GM19099 (cell line): ENCODE measurements around the gene FURIN.

Experiments used
- POLR2A ChIP-seq: IDR thresholded peaks from 3 replicates; pipeline ENCODE4 v1.6.1; 2011; ENCODE audit warnings: low read depth; ENCODE audit not compliant: insufficient read length; ENCODE audit errors: extremely low read depth

FURIN gene

DNA sequence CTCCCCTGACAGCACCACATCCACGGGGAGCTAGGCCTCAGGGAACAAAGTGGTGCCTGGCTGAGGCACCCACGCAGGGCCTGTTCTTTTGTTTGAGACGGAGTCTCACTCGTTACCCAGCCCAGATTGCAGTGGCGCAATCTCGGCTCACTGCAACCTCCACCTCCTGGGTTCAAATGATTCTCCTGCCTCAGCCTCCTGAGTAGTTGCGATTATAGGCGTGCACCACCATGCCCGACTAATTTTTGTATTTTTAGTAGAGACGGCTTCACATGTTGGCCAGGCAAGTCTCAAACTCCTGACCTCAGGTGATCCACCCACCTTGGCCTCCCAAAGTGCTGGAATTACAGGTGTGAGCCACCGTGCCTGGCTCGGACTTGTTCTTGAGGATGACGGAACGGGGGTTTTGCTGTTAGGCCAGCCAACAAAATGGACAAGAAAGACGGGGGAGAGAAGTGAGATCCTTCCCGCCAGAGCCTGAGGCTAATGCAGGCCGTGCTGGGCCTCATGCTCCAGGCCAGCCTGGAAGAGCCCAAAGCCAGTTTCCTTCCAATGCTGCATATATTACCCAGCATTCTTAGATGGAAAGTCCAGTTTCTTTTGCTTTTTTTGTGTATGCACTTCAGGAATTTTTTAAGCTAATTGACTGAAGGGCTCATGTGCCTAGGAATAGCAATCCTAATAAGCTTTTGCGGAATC, 28.1 kb upstream of the FURIN start:
- no peak for TF ChIP-seq POLR2A

DNA sequence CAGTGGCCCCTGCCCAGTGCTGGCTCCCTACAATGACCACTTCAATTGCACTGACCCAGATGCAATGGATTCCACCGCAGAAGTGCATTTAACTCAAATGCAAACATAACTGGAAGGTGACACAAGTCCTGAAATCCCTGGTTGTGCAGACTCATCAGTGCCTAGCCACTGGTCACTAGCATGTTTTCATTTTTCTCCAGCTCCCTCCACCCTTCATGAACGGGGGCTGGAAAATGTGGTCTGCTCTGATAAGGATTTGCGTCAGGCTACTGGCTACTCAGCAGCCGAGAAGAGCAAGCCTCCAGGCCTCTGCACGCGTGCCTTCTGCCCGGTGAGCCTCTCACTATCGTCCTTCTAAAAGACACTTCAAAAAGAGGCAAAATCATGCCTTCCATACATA, 27.4 kb upstream of the FURIN start:
- no peak for TF ChIP-seq POLR2A

DNA sequence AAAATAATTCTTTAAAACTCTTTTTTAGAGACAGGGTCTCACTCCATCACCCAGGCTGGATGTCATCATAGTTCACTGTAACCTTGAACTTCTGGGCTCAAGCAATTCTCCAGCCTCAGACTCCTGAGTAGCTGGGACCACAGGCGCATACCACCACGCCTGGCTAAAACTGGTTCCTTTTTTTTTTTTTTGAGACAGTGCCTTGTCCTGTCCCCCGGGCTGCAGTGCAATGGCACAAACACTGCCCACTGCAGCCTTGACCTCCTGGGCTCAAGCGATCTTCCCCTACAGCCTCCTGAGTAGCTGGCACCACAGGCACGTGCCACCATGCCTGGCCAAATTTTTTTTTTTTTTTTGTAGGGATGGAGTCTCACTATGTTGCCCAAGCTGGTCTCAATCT, 23.7 kb upstream of the FURIN start:
- no peak for TF ChIP-seq POLR2A

DNA sequence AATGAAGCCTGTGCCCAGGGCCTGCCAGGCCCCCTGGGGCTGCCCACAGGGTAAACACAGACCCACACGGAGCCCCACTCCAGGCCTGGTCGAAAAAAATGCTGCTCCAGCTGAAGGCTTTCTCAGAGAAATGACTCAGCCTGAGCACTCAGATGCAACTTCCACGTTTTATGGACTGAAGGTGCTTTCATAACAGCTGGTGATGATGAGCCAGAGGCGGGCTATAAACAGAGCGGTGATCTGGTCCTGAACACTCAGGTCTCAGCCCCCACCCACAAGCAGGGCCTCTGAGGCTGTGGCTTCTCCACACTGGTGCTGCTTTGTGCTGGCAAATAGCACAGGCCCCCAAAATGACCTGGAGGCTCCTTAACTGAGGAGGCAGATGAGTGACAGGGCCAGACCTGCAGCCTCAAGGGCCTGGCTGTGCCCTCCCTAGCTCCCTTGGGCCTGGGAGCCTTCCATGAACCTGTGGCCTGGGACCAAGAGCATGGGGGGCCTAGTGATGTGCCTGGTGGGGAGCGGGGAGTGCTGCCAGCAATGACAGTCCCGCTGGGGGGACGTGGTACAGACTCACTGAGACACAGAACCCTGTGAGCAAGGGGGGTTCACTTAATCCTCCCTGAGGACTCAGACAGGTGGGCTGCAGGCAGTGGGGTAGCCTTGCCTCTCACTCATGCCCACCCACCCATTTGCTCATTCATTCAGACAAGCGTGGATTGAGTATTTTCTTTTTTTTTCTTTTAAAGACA, 23.0 kb upstream of the FURIN start:
- no peak for TF ChIP-seq POLR2A

DNA sequence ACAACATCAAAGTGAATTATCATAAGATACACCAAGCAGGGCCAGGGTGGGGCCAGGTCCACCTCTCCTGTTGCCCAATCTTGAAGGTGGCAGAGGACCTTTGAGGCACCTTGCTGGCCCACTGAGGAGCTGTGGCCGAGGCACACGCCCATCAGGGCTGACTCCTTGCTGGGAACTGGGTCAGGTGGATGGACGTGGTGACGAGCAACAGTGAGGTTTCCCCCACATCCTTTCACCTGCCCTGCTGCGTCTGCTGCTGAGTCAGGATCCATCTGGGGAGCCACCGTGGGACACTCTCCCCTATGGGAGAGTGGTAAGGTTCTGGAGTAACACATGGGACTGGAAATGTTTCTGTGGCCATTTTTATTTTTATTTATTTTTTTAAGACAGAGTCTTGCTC, 17.3 kb upstream of the FURIN start:
- TF ChIP-seq POLR2A, result no peak

DNA sequence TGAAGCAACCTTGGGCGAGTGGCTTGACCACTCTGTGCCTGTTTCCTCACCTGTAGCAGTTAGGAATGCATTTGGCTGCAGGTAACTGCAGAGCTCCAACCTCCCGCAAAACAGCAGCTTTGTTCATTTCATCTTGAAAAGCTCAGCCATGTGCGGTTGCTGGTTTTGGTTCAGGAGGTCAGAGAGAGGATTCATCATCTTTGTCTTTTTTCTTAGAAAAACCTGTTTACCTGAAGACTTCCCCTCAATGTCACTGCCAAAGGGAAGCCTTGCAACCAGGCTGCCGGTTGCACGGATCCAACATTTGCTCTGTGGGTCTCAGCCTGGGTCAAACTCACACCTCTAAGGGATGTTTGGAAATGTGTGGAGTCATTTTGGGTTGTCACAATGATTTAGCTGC, 16.4 kb upstream of the FURIN start:
- no peak for TF ChIP-seq POLR2A

DNA sequence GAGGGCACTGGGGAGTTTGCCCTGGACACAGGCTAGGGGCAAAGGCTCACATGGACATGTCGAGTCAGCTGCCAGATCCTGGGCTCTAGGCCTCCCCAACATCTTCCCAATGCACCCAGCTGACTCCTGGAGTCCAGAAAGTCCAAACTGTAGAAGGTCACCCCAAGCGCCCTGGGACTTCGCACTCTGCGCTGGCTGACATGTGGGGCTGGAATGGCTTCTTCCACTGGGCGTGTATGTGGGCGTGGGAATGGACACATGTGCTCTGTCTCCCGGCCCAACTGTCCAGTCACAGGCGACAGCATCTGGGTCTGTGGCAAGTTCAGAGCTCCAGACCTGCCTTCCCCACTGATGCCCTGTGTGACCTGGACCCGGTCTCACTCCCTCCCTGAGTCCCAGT, 13.2 kb upstream of the FURIN start:
- TF ChIP-seq POLR2A, result no peak

DNA sequence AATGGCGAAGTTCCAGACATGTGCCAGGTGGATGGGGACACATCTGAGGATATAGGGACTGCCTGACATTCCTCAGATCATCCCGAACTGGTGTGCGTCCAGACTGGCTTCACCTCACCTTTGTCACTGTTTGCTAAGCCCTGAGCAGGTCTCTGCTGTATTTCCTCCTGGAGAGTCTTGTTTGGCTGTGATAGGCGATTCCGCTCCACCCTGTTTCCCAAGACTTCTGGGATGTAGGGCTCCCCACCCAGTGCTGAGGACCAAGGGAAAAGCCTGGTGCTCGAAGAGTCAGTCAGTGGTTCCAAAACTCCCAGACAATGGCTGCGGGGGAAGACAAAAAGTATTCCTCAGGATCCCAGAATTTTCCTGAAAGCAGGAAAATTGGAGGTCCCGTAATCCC, 11.1 kb upstream of the FURIN start:
- no peak for TF ChIP-seq POLR2A

DNA sequence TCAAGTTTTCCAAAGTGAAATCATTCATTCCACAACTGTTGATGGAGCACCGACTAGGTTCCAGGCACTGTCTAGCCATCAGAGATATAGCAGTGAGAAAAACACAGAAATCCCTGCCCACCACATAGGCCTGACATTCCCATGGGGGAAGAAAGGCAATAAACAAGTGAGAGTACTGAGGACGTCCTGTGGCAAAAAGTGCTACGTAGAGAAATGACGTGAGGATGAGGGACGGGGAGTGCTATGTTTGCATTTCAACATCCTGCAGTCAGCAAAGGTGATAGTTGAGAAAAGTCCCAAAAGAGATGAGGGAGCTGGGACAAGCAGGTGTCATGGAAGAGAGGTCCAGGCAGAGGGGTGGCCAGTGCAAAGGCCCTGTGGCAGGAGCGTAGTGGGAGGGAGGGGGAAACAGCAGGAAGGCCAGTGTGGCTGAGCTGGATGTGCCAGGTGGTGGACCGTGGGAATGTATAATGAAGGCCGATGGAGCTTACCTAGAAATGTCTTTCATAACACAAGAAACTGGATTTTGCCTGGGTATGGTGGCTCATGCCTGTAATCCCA, 10.4 kb upstream of the FURIN start:
- TF ChIP-seq POLR2A, result no peak

DNA sequence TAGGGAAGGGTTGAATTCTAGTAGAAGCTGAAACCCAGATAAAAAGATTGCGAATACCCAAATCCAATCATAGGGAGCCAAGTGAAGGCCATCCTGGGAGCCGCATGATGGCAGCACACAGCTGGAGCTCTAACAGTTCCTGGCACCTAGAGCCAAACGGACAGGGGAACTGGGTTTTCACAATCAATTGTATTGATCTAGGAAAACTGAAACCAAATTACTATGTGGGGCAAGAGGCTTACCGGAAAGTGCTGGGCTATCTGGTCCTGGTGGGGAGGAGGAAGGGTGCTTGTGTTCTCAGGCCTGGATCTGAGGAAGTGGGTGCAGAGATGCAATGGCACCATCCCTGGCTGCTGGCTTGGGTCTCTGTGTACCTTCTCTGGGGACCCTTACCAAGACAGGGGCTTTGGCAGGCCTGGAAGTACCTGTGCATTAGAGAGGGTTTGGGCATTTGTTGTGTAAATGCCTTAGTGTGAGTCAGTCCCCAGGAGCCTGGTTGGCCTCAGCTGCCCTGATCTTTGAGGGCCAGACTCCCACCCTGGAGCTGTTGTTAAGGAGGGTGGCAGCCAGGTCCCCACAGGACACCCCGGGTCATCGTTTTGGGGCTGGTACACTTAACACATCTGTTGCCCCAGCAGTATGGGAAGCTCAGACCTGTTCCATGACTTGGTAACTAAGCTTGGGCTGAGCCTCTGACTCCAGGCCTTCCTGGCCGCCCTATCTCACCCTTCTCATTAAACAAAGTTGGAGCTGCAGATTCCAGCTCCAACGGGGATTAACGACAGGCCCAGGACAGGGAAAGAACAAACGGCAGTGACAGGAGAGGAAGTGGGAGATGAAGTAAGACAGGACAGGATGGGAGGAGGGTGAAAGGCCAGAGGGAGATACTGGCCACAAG, 8.9 kb upstream of the FURIN start:
- no peak for TF ChIP-seq POLR2A

DNA sequence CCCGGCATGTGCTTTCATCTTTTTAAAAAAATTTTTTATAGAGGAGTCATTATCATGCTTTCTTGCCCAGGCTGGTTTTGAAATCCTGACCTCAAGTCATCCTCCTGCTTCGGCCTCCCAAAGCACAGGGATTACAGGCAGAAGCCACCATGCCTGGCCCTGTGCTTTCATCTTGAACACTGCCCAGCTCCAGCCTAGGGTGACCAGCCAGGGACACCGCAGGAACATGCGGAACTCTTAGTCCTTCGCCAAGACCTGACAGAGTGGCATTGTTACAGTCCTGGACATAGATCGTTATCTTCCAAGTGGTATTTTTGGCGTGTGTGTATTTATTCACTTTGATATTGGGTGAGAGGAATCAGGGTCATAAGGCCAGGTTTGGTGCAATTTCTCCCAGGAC, 7.9 kb upstream of the FURIN start:
- no peak for TF ChIP-seq POLR2A

DNA sequence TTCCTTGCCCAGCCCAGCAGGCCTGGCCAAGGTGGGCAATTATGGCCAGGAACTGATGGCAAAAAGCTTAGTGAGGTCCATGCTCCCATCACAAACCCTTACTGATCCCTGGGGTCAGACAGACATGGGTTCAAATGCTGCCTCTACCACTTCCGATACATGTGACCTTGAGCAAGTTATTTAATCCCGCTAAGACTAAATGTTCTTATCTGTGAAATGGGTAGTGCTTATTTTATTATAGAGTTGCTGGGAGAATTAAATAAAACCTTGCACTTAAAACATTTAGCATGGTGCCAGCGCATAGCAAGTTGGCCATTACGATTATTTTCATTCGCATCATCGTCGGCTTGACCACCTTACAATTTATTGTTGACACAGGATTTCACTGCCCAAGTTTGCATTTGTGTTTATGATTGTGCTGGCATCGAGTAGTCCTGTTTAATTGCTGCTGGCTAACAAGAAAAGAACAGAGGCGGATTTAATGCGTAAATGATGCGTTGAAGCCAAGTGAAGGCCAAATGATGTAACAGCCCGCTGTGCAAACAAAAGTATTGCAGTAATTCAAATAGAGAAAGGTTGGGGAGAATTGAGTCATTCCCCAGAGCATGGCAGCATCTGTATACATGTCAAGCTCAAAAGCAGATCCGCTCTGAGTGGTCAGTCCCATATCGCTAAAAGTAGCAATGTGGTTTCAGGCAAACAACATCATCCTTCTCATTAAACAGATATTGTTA, 7.3 kb upstream of the FURIN start:
- TF ChIP-seq POLR2A, result no peak

DNA sequence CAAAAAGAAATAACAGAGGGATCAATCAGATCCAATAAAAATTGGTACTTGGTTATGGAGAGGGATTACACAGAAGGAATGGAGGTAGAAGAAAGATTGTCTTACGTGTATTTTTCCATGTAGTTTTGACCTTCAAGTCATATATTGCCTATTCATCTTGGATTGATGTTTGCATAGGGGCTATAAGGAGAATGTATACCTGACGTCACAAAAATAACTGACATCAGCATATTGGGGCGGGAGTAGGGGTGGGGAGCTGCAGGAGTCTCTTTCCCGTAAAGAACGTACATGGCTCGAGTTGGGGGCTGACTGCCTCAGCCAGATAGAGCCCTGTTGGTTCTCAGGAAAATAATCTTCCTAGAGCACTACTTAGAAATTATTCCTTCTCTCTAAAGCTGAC, 5.9 kb upstream of the FURIN start:
- no peak for TF ChIP-seq POLR2A

DNA sequence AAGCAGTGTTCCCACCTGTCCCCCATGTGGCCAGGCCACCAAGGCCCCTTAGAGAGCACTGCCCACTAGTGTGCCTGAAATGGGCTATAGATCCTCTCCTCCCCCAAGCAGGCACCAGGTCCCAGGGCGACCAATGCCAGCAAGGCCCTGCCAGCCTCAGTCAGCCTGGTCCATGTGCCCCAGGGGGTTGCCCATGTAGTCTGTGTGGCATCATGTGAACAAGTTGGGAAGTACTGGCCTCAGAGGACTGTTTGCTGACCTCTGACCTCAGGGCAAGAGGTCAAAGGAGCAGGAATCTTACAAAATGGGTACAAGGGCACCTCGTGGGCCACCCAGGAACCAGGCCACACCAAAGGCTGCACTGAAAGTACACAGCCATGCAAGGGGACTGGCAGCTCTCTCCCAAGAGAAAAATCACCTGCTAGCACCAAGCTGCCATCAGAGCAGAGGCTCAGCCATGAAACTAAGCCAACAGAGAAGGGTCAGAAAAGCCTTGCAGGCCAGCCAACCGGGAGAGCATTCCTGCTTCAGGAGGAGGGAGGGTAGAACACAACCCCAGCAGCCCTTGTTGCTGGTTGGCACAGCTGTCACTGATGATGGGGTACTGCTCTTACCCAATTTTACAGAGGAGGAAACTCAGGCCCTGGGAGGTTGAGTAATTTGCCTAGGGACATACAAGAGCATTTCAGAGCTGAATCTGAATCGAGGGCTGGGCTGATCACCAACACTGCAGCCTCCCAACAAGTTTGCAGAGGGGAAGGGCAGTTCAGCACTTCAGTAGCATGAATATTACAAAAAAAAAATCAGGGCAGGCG, 5.2 kb upstream of the FURIN start:
- TF ChIP-seq POLR2A, result no peak
